Stimulated activated CD4-positive, alpha-beta T cell treated with anti-CD3 and anti-CD28 coated beads, Interleukin-12 subunit alpha, Interleukin-12 subunit beta, amount 100 ng/mL, for 4 hours (primary cell): Measurements from ENCODE around the gene TIMM44.
"Not testable (repeated sequence)": the region's sequence is repeated elsewhere in the genome, so short reads cannot be mapped to it uniquely, and the experiment has no call there.

Experiments
- DNase-seq: peaks from one replicate; pipeline ENCODE4 v3.0.0-alpha.2; 2020

Gene TIMM44

DNA sequence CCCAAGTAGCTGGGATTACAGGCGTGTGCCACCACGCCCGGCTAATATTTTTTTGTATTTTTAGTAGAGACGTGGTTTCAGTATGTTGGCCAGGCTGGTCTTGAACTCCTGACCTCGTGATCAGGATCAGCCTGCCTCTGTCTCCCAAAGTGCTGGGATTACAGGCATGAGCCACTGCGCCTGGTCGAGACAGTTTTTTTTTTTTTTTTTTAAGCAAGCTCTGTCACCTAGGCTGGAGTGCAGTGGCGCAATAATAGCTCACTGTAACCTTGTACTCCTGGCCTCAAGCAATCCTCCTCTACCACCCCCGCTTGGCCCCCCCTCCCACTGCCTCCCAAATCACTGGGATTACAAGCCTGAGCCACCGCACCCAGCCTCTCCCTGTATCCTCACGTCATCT is 46.2 kb downstream of the TIMM44 start:
- DNase-seq = no peak

DNA sequence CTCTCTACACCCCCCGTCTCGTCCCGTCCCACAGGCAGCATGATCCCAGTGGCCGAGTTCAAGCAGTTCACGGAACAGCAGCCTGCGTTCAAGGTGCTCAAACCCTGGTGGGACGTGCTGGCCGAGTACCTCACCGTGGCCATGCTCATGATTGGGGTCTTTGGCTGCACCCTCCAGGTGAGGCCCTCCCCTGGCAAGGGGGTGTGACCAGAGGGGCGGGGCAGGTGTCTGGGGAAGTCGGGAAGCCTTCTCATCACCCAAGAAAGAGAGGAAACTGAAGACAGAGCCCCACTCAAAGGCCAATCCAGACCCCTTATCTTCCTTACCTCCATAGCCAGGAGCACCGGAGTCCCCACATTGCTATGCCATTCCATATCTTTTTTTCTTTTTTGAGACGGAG is 47.9 kb downstream of the TIMM44 start:
- DNase-seq = no peak

DNA sequence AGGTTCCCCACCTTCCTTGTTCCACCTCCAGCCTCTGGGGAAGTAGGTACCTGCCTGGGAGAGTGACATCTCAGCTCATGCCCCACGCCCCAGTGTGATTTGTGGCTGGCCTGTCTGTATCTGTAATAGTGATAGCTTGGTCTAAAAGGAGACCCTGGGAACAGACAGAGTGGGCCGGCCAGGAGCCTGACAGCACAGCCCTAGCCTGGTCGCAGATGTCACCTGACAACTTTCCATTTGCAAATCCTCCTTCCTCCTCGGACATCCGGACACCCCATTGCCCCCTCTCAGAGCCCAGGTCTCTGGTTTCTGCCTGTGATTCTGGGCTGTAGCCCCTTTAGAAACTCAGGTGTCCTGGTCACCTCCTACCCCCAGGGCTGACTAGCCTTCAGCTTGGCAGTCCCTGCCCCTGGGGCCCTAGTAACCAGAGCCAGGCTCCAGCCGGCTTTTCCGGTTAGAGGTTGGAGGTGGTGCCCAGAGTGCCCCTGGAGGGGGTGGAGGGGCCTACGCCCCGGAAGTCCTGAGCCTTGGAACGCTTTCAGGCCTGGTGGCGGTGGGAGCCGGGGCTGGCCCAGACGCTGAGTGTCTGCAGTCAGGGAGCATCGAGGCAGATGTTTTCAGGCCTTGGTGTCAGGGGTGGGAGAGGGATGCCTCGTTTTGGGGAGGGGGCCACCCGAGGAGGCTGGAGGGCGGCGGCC is 48.7 kb downstream of the TIMM44 start:
- DNase-seq = no peak

DNA sequence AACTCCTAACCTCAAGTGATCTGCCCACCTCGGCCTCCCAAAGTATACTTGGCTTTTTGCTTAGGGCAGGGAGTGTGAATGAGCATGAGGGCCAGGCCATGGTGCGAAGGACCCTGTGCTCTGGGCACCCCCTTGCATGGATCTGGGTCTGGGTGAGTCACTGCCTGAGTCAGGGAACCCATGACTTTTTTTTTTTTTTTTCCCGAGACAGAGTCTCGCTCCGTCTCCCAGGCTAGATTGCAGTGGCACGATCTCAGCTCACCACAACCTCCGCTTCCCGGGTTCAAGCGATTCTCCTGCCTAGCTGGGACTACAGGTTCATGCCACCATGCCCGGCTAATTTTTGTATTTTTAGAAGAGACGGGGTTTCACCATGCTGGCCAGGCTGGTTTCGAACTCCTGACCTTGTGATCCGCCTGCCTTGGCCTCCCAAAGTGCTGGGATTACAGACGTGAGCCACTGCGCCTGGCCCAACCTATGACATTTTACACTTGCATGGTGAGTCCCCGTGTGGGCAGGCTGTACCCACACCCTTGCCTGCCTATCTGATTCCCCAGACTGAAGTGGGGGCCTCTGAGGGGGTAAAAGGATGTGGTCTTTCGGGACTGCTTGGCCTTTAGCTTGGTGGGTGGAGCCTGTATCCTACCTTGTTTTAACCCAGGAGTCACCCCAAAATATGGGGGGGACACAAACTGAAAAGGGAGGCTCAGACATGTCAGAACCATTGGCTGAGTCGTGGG is 49.9 kb downstream of the TIMM44 start:
- DNase-seq = not testable (repeated sequence)

DNA sequence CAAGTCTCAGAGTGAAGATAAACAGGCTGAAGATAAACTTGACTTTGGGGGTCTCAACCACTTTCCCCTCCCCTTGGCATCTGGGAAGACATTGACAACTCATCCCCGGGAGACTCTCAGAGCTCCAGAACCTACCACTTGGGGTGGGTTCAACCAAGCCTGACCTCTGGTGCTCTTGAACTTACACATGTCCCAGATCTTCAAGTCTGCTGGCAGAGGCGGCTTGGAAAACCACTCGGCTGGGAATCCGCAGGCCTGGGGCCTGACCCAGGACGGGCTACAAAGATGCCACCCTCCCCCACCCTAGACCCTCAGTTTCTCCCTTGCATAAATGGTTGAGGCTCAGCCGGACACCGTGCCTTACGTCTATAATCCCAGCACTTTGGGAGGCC is 54.6 kb downstream of the TIMM44 start:
- DNase-seq = no peak

DNA sequence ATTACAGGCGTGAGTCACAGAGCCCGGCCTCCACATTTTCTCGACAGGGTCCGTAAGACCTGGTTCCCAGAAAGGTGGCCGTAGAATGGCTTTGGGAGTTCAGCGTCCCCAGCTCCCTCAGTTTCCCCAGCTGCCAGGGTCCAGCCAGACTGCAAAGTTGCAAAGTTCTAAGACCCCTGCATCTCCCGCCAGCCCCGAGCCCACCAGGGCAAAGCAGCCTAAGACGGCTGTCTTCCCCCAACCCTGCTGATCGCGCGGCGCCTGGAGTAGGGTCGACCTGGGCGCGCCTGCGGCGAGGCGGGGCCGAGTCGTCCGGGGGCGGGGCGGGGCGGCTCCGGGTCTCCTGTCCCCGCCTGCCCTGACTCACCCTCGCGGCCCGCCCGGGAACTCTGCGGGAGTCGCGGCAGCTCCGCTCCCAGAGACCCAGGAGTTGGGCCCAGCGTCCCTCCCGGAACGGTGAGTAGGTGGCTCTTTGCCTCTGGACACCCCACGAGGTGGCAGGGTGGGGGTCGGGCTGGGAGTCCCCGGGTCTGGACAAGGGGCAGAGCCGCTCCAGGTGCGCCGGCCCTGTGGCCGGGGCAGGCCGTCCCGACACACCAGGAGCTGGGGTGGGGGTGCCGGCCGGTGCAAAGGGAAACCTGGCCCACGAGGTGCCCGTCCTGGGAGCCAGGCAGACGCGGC is 55.2 kb downstream of the TIMM44 start, which contains the start of gene LRRC8E:
Gene LRRC8E, plus strand, starts transcription at position 366 of the 681 bp plus-strand sequence. CDS start 7,094 bp downstream, outside the sequence.
- peak; percentile 53 for DNase-seq

DNA sequence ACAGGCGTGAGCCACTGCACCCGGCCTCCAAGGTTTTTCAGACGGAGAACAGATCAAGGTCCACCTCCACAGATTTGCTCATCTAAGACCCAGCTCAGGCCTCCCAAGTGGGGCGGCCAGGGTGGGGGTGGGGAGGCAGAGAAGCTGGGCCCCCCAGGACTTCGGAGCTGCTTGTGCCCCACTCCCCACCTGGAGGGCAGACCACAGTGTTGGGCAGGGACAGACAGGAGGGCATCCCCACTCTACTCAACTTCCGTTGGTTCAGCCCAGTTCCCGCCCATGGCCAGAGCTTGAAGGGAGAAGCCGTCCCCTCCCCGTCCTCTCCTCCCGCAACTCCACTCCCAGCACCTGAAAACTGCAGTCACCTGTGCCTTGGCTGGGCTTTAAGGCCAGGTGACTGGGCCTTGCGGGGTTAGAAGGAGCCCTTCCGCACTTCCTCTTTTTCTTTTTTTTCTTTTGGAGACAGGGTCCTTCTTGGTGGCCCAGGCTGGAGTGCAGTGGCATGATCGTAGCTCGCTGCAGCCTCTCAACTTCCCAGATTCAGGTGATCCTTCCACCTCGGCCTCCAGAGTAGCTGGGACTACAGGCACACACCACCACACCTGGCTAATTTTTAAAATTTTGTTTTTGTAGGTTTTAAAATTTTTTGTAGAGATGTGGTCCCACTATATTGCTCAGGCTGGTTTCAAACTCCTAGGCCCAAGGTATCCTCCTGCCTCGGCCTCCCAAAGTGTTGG is 55.9 kb downstream of the TIMM44 start:
- DNase-seq = no peak

DNA sequence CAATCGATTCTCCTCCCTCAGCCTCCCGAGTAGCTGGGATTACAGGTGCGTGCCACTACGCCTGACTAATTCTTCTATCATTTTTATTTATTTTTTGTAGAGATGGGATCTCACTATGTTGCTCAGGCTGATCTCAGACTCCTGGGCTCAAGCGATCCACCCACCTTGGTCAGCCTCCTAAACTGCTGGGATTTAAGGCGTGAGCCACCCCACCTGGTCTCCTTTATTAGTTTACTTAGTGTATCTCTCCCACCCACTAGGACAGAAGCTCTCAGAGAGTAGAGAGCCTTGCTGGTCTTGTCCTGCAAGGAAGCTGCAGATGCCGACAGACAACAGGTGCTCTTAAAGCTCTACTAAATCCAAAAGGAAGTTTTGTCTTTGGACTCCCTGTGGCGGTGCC is 57.6 kb downstream of the TIMM44 start:
- DNase-seq = no peak

DNA sequence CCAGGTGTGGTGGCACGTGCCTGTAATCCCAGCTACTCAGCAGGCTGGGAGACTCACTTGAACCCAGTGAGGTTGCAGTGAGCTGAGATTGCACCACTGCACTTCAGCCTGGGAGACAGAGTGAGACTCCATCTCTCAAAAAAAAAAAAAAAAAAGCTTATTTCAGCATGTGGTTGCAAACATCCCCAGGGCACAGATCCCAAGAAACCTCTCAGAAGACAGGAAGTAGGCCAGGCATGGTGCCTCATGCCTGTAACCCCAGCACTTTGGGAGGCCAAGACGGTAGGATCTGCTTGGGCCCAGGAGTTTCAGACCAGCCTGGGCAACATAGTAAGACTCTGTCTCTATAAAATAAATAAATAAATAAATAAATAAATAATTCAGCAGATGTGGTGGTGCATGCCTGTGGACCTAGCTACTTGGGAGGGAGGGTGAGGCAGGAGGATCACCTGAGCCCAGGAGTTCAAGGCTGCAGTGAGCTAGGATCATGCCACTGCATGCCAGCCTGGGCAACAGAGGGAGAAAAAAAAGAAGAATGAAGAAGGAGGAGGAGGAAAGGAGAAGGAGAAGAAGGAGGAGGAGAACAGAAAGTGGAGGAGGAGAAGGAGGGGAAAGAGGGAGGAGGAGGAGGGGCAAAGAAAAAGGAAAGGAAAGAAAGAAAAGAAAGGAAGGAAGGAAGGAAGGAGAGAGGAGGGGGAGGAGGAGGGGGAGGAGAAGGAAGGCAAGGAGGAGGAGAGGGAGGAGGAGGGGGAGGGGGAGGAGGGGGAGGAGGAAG is 59.5 kb downstream of the TIMM44 start:
- no peak for DNase-seq

DNA sequence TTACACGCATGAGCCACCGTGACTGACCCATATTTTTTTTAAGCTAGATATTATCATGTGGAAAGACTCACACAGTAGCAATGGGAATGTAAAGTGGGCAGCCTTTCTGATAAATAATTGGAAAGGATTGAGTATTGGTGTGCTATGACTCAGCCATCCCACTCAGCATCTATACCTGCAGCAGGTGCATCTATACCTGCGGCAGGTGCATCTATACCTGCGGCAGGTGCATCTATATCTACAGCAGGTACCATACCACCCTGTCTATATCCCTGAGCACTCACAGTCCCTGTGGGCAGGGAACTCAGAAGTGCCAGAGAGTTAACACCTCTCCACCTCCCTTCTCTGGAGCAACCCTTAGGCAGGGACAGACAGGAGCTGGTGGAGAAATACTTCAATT is 60.4 kb downstream of the TIMM44 start:
- DNase-seq = no peak

DNA sequence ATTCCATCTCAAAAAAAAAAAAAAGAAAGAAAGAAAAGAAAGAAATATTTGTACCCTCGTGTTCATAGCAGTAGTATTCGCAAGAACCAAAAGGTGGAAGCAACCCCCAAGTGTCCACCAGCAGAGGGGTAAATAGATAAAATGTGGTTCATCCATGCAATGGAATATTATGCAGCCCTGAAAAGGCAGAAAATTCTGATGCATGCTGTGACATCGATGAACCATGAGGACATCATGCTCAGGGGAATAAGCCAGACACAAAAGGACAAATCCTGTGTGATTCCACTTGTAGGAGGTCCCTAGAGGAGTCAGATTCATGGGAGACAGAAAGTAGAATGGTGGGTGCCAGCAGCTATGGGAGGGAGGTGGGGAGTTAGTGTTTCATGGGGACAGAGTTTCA is 61.6 kb downstream of the TIMM44 start:
- DNase-seq = no peak

DNA sequence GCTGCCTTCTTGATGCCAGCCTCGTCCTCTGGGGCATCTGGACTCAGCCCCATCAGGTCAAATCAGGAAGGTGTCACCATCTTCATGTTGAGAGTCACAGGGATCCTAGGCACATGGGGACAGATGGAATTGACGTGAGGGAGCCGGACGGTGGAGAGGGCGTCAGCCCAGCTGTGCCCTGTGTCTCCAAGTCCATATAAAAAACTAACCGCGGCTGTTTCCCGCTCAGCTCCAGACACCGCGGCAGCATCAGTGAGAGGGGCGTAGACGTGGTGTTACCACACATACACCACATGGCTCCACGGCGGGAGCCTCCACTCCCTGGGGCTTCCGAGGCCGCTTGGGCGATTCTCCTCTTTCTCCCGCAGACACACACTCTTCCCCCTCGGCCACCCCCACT is 63.6 kb downstream of the TIMM44 start:
- no peak for DNase-seq

DNA sequence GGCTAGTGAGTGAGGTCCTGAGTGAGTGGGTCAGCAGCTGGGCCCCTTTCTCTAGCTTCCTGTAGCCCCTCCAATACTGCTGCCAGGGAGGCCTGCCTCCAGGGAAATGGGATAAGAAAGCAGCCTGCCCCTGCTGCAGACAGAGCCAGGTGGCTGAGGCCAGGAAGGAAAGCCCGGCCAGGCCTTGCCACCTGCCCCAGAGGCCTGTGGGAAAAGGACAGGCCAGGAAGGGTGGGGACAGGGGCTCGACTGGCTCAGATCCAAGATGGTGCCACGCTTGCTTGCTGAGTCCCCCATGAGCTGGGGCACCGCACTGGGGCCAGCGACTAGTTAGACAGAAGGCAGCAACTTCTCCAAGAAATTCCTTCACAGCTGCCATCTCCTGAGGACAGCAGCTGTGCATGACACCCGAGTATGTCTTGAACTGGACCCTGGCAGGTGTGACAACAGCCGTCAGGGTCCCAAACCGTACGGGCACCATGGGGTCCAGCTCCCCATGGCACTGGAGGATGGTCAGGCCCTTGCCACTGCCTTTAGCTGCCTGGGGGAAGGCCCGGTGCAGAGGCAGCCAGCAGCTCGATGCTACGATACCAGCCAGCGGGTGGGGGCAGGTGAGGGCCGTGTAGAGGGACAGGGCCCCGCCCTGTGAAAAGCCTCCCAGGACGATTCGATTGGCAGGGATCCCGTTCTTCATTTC is 64.2 kb downstream of the TIMM44 start:
- no peak for DNase-seq

DNA sequence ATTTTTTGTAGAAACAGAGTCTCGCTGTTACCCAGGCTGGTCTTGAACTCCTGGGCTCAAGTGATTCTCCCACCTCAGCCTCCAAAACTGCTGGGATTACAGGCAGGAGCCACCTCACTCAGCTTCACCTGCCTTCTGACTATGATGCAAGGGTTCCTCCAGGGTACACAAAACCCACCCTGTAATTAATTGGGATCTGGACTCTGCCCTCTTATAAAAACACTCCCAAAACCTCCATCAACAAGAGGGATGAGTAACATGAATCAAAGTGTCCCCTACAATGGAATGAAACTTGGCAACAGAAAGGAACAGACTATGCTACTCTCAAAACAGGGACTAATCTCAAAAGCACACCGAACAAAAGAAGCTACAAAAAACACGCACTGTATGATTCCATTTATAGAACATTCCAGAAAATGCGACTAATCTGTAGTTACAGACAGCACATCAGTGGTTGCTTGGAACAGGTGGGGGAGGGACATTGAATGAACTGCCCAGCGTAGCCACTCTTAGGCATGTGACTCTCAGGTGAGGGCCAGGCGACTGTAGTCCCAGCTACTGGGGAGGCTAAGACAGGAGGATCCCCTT is 66.1 kb downstream of the TIMM44 start:
- DNase-seq = no peak
